Upper lobe of right lung (tissue), 1 donor: ENCODE results near the gene ARF5. TPM values are rescaled to one million over a fixed set of nuclear protein-coding genes. Genes with fewer than 3 reads are reported as not detected.
"Not testable (repeated sequence)": the region's sequence is repeated elsewhere in the genome, so short reads cannot be mapped to it uniquely, and the experiment has no call there.

Source experiments
- ATAC-seq: fragments of 200-7000 bp; cut with Tn5 transposase; one replicate; pipeline ENCODE4 v1.9.1; 2020; ENCODE audit warnings: mild to moderate bottlenecking, moderate library complexity
- DNase-seq: peaks from one replicate; pipeline ENCODE4 v3.0.0-alpha.2; 2020
- H3K27ac ChIP-seq: fragments of 200-600 bp; one replicate; pipeline ENCODE4 v1.8.0; 2022
- H3K27me3 ChIP-seq: fragments of 200-600 bp; one replicate; pipeline ENCODE4 v1.8.0; 2022; ENCODE audit warnings: mild to moderate bottlenecking
- H3K36me3 ChIP-seq: fragments of 200-600 bp; one replicate; pipeline ENCODE4 v1.8.0; 2022
- H3K4me1 ChIP-seq: fragments of 200-600 bp; one replicate; pipeline ENCODE4 v1.8.0; 2022
- H3K4me3 ChIP-seq: fragments of 200-600 bp; one replicate; pipeline ENCODE4 v1.8.0; 2022; ENCODE audit warnings: mild to moderate bottlenecking
- H3K9me3 ChIP-seq: fragments of 200-600 bp; one replicate; pipeline ENCODE4 v1.8.0; 2022
- intact Hi-C: fragments of 100-400 bp; cut with DNase I; formaldehyde crosslinking; loops from one replicate; pipeline ENCODE4 v1.11.0; 2022
- long read RNA-seq: library from polyadenylated mRNA; unstranded; transcript quantifications from one replicate; pipeline ENCODE4 v2.0.0, GENCODE V29; 2021
- total RNA-seq: library from RNA; stranded (reverse); fragmentation: NEBNext Ultra II Directional; extraction: Animal tissue kit (Norgen Biotek cat#: 25700); gene quantifications from one replicate; pipeline ENCODE4 v1.2.1, GENCODE V29; 2021
- TF ChIP-seq, protein P1 (sequence below): fragments of 200-600 bp; IDR thresholded peaks from one replicate; pipeline ENCODE4 v1.8.0; 2022; ENCODE audit warnings: antibody characterized with exemption
- donor health status: DM: no; HTN: yes; CAD: no; lungs with severe emphysema.

The ARF5 gene
- total RNA-seq = 92.9 TPM
- long read RNA-seq, transcript ARF5-201 (6 exons, 1,103 nt) = major isoform, 81 of 93 reads
- long read RNA-seq, partial matches to known transcripts = 3 of 93 reads
- long read RNA-seq, other reads (novel, unspliced or antisense) = 4 of 93 reads

DNA sequence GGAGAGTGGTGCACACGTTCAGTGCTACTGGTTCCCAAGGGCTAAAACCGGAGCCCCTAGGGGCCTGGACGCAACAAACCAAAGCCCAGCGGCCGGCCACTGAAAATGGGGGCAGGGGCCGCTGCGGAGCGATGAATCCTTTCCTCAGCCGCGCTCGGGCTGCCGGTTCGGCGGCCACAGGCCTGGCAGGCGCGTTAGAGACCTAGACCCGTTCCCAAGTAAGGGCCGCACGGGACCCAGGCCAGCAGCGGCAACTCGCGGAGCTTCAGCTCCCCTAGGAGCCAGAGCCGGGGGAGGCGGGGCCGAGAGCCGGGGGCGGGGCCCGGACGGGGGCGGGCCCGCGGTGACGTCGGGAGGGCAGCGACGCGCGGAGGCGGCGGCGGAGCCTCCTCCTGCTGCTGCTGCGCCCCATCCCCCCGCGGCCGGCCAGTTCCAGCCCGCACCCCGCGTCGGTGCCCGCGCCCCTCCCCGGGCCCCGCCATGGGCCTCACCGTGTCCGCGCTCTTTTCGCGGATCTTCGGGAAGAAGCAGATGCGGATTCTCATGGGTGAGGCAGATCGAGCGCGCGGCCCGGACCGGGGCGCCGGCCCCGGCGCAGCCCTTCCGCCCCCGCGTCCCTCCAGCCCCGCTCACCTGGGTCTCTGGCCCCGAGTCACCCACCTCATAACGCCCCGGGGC lies at the start of gene ARF5:
TSS of gene ARF5 (plus strand) at position 393 of the 678 bp plus-strand sequence. CDS start at position 481, 88 bp downstream.
- peak within 1 kb of the TSS; percentile 90 for H3K27ac ChIP-seq
- peaks cover 41% of the 10 kb centered on the region for H3K4me1 ChIP-seq
- no peaks in the 10 kb centered on the region for H3K27me3 ChIP-seq
- intact Hi-C loops = no loop called here
- H3K9me3 ChIP-seq = no peaks in the 10 kb centered on the region
- DNase-seq (peak; percentile 95), ATAC-seq (peak; percentile 94)
- TF ChIP-seq, protein P1, sequence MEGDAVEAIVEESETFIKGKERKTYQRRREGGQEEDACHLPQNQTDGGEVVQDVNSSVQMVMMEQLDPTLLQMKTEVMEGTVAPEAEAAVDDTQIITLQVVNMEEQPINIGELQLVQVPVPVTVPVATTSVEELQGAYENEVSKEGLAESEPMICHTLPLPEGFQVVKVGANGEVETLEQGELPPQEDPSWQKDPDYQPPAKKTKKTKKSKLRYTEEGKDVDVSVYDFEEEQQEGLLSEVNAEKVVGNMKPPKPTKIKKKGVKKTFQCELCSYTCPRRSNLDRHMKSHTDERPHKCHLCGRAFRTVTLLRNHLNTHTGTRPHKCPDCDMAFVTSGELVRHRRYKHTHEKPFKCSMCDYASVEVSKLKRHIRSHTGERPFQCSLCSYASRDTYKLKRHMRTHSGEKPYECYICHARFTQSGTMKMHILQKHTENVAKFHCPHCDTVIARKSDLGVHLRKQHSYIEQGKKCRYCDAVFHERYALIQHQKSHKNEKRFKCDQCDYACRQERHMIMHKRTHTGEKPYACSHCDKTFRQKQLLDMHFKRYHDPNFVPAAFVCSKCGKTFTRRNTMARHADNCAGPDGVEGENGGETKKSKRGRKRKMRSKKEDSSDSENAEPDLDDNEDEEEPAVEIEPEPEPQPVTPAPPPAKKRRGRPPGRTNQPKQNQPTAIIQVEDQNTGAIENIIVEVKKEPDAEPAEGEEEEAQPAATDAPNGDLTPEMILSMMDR = no peak
- peak within 1 kb of the TSS; percentile 100 for H3K4me3 ChIP-seq
- H3K36me3 ChIP-seq = peaks cover 26% of the 10 kb centered on the region

DNA sequence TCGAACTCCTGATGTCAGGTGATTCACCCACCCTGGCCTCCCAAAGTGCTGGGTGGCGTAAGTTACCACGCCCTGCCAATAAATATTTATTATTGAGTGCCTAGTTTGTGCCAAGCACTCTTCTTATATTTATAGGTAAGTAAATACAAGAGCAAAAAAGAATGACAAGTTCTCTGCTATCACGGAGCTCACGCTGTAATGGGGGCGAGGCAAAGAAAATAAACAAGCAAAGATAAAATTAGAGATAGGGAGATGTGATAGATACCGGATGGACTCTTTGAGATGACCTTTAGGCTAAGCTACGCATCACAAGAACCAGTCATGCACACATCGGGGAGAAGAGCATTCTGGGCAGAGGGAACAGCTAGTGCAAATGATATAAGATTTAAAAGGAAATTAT lies 49.1 kb upstream of the ARF5 start:
- no peak for DNase-seq
- H3K9me3 ChIP-seq = no peaks in the 10 kb centered on the region
- no peak overlapping the region for H3K27ac ChIP-seq
- peaks cover 32% of the 10 kb centered on the region for H3K27me3 ChIP-seq
- H3K4me1 ChIP-seq = no peaks in the 10 kb centered on the region
- intact Hi-C loops = no loop called here
- TF ChIP-seq, protein P1 = no peak
- no peak overlapping the region for H3K4me3 ChIP-seq
- no peak for ATAC-seq
- H3K36me3 ChIP-seq = no peaks in the 10 kb centered on the region

DNA sequence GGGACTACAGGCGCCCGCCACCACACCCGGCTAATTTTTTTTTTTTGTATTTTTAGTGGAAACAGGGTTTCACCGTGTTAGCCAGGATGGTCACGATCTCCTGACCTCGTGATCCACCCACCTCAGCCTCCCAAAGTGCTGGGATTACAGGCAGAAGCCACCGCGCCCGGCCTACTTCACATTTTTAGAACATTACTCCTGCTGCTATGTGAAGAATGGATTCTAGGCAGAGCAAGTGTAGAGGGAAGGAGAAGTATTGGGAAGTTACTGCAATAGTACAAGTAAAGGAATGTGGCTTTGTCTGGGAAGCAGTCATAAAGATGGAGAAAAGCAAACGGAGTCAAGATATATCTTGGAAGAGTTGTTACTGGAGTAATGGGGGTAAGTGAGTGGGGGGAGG lies 47.8 kb upstream of the ARF5 start:
- DNase-seq, H3K27ac ChIP-seq, H3K4me1 ChIP-seq, ATAC-seq, H3K4me3 ChIP-seq, intact Hi-C loops, H3K9me3 ChIP-seq, H3K36me3 ChIP-seq: not testable (repeated sequence)
- peaks cover 32% of the 10 kb centered on the region for H3K27me3 ChIP-seq

DNA sequence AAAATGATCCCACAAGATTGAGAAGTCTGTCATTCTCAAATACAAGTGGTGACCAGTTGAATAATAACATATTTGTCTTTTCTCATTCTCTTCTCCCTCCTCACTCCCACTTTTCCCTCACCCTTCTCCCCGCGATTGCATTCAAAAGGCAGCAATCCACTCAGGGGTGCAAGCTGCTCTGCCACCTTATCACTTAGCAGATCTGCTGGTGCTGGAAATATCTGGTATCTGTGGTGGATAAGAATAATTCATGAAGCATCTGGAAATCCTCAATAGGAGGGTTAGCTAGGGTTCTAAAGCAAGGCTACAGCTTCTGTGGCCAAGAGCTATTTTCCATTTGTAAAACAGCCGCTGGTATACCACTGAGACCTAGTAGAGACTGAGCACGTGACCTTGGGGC lies 46.7 kb upstream of the ARF5 start:
- DNase-seq (no peak), ATAC-seq (no peak)
- Histone ChIP-seq H3K27ac (no peak overlapping the region), H3K27me3 (peaks cover 22% of the 10 kb centered on the region), H3K4me3 (no peak overlapping the region), H3K36me3 (no peaks in the 10 kb centered on the region), H3K4me1 (no peaks in the 10 kb centered on the region), H3K9me3 (no peaks in the 10 kb centered on the region)
- TF ChIP-seq, protein P1 = no peak
- intact Hi-C loops = no loop called here

DNA sequence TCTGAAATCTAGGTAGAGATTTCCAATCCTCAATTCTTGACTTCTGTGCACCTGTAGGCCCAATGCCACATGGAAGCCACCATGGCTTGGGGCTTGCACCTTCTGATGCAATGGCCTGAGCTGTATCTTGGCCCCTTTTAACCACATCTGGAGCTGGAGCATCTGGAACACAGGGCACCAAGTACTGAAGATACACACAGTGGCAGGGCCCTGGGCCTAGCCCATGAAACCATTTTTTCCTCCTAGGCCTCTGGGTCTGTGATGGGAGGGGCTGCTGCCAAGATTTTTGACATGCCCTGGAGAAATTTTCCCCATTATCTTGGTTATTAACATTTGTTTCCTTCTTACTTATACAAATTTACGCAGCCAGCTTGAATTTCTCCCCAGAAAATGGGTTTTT lies 41.9 kb upstream of the ARF5 start:
- intact Hi-C loops = no loop called here
- Histone ChIP-seq H3K27me3 (peaks cover 4% of the 10 kb centered on the region), H3K9me3 (no peaks in the 10 kb centered on the region), H3K4me3 (no peak overlapping the region), H3K27ac (no peak overlapping the region), H3K4me1 (no peaks in the 10 kb centered on the region), H3K36me3 (no peaks in the 10 kb centered on the region)
- TF ChIP-seq, protein P1 = no peak
- no peak for ATAC-seq
- DNase-seq = no peak

DNA sequence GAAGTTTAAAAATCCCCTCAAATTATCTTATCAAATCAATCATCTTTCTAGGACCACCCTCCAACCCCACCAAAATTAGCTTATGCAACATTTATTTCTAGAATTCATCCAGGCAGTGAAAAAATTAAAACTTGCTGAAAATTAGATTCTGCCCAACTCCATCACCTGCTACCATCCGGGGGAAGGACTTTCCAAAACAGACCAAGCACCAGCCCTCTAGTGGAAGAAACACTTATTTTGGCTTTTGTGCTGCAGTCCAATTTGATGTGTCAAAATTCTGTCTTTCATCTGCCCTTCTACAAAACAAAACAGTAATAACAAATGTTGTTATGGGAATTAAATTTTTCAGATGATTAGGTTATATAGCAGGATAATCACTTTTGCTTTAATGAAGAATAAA lies 38.0 kb upstream of the ARF5 start:
- ATAC-seq (no peak), DNase-seq (no peak)
- TF ChIP-seq, protein P1 = no peak
- Histone ChIP-seq H3K36me3 (no peaks in the 10 kb centered on the region), H3K4me1 (no peaks in the 10 kb centered on the region), H3K4me3 (no peak overlapping the region), H3K27ac (no peak overlapping the region), H3K27me3 (no peaks in the 10 kb centered on the region), H3K9me3 (no peaks in the 10 kb centered on the region)
- intact Hi-C loops = no loop called here
